Activated gamma-delta T cell treated with anti-CD3 and anti-CD28 coated beads, Interleukin-2, amount 50 U/mL, for 16 hours (primary cell): ENCODE results near the gene VGLL4.
"Not testable (repeated sequence)": the region's sequence is repeated elsewhere in the genome, so short reads cannot be mapped to it uniquely, and the experiment has no call there.

Experiments used
- DNase-seq: peaks from one replicate; pipeline ENCODE4 v3.0.0-alpha.2; 2020; ENCODE audit warnings: low read depth

Gene VGLL4

GRCh38 chr3:11583638-11584046 is 60.1 kb downstream of the VGLL4 start:
- DNase-seq = no peak

GRCh38 chr3:11583235-11583634 is 60.5 kb downstream of the VGLL4 start:
- DNase-seq = no peak

GRCh38 chr3:11582191-11582968 is 61.3 kb downstream of the VGLL4 start:
- DNase-seq = no peak

GRCh38 chr3:11581237-11582190 is 62.2 kb downstream of the VGLL4 start:
- no peak for DNase-seq

GRCh38 chr3:11580645-11581044 is 63.1 kb downstream of the VGLL4 start:
- no peak for DNase-seq

GRCh38 chr3:11578169-11578568 is 65.5 kb downstream of the VGLL4 start:
- DNase-seq = no peak

- no peak for DNase-seq
Observed at GRCh38 chr3:11576453-11576852, 67.3 kb downstream of the VGLL4 start.

GRCh38 chr3:11575677-11576076 is 68.0 kb downstream of the VGLL4 start:
- no peak for DNase-seq

- DNase-seq = no peak
Observed at GRCh38 chr3:11574981-11575669, 68.6 kb downstream of the VGLL4 start.

GRCh38 chr3:11572660-11573059 is 71.1 kb downstream of the VGLL4 start:
- DNase-seq = not testable (repeated sequence)

- no peak for DNase-seq
Observed at GRCh38 chr3:11570789-11571495, 72.8 kb downstream of the VGLL4 start.

GRCh38 chr3:11570251-11570650 is 73.5 kb downstream of the VGLL4 start:
- DNase-seq = no peak

- DNase-seq = no peak
Observed at GRCh38 chr3:11569156-11569741, 74.5 kb downstream of the VGLL4 start.

GRCh38 chr3:11568503-11569155 is 75.1 kb downstream of the VGLL4 start:
- DNase-seq = no peak

GRCh38 chr3:11567516-11568467 is 75.9 kb downstream of the VGLL4 start:
- DNase-seq = no peak

GRCh38 chr3:11566916-11567315 is 76.8 kb downstream of the VGLL4 start:
- DNase-seq = no peak

- no peak for DNase-seq
Observed at GRCh38 chr3:11566478-11566877, 77.2 kb downstream of the VGLL4 start.

GRCh38 chr3:11565932-11566331 is 77.8 kb downstream of the VGLL4 start:
- DNase-seq = no peak

GRCh38 chr3:11565492-11565891 is 78.2 kb downstream of the VGLL4 start:
- DNase-seq = no peak

- no peak for DNase-seq
Observed at GRCh38 chr3:11565072-11565471, 78.6 kb downstream of the VGLL4 start.
